Colonic mucosa (tissue), 4 donors: ENCODE results near the gene NUDT17. TPM values are rescaled to one million over a fixed set of nuclear protein-coding genes. Genes with fewer than 3 reads are reported as not detected.
"Not testable (repeated sequence)": the region's sequence is repeated elsewhere in the genome, so short reads cannot be mapped to it uniquely, and the experiment has no call there.

Experiments
- DNase-seq: peaks from one replicate; pipeline ENCODE4 v3.0.0-alpha.2; 2020
- H3K27ac ChIP-seq: fragments of 200-600 bp; one replicate; pipeline ENCODE4 v1.8.0; 2021
- H3K27me3 ChIP-seq: fragments of 200-600 bp; one replicate; pipeline ENCODE4 v1.8.0; 2021
- H3K36me3 ChIP-seq: fragments of 200-600 bp; one replicate; pipeline ENCODE4 v1.8.0; 2021
- H3K4me1 ChIP-seq: fragments of 200-600 bp; one replicate; pipeline ENCODE4 v1.8.0; 2021; ENCODE audit warnings: mild to moderate bottlenecking
- H3K4me3 ChIP-seq: fragments of 200-600 bp; one replicate; pipeline ENCODE4 v1.8.0; 2021
- H3K9ac ChIP-seq, 2 donors: one replicate each; pipeline ENCODE4 v1.7.0; 2013; ENCODE audit warnings: control low read depth in 2 of 2, low read depth in 2 of 2, low read length in 2 of 2
- H3K9me3 ChIP-seq: fragments of 200-600 bp; one replicate; pipeline ENCODE4 v1.8.0; 2021
- CTCF ChIP-seq: fragments of 200-600 bp; IDR thresholded peaks from one replicate; pipeline ENCODE4 v1.8.0; 2022; ENCODE audit warnings: antibody characterized with exemption, mild to moderate bottlenecking
- intact Hi-C: fragments of 100-400 bp; cut with DNase I; formaldehyde crosslinking; loops from one replicate; pipeline ENCODE4 v1.14.1; 2022
- total RNA-seq, 2 donors: library from RNA; stranded (reverse); fragmentation: NEBNext Ultra II Directional in 1 of 2; extraction: Animal tissue kit (Norgen Biotek cat#: 25700) in 1 of 2; gene quantifications; one replicate each; pipeline ENCODE4 v1.2.1, GENCODE V29; 2021
- donor health status: healthy.
- donor health status: DM: no; HTN: no; CAD: no.
- donor health status: DM: no; HTN: no; CAD: no.

NUDT17 gene
- total RNA-seq, 2 donors from 2014 or later: 0.69 to 0.82 TPM

- no peak overlapping the region for H3K4me3 ChIP-seq
- no peak overlapping the region for H3K27ac ChIP-seq
- no peaks in the 10 kb centered on the region for H3K27me3 ChIP-seq
- no peaks in the 10 kb centered on the region for H3K36me3 ChIP-seq
- no peak for DNase-seq
- no peaks in the 10 kb centered on the region for H3K4me1 ChIP-seq
- TF ChIP-seq CTCF: no peak
- intact Hi-C loops: no loop called here
- no peak overlapping the region for H3K9ac ChIP-seq
- H3K9me3 ChIP-seq: no peaks in the 10 kb centered on the region
Observed at GRCh38 chr1:145806408-145806807, 39.0 kb upstream of the NUDT17 start.

- Histone ChIP-seq H3K4me1 (no peaks in the 10 kb centered on the region), H3K4me3 (no peak overlapping the region)
- intact Hi-C loops: no loop called here
Observed at GRCh38 chr1:145806844-145807243, 38.6 kb upstream of the NUDT17 start.

GRCh38 chr1:145812977-145813810 lies 32.2 kb upstream of the NUDT17 start:
- H3K27me3 ChIP-seq, intact Hi-C loops, H3K9me3 ChIP-seq, H3K4me1 ChIP-seq, H3K4me3 ChIP-seq, H3K36me3 ChIP-seq, H3K27ac ChIP-seq, H3K9ac ChIP-seq, DNase-seq: not testable (repeated sequence)

More at GRCh38 chr1:145806844-145807243, 38.6 kb upstream of the NUDT17 start:
- H3K9me3 ChIP-seq: no peaks in the 10 kb centered on the region
- no peaks in the 10 kb centered on the region for H3K36me3 ChIP-seq
- H3K9ac ChIP-seq: no peak overlapping the region
- DNase-seq: no peak
- TF ChIP-seq CTCF: no peak
- no peaks in the 10 kb centered on the region for H3K27me3 ChIP-seq
- H3K27ac ChIP-seq: no peak overlapping the region

- H3K27me3 ChIP-seq, H3K4me3 ChIP-seq, H3K9me3 ChIP-seq, H3K36me3 ChIP-seq, H3K27ac ChIP-seq, H3K9ac ChIP-seq, DNase-seq, H3K4me1 ChIP-seq, intact Hi-C loops: not testable (repeated sequence)
Observed at GRCh38 chr1:145818095-145818494, 27.3 kb upstream of the NUDT17 start.

GRCh38 chr1:145822779-145823331 lies 22.6 kb upstream of the NUDT17 start:
- H3K36me3 ChIP-seq, H3K9me3 ChIP-seq, H3K4me1 ChIP-seq, H3K4me3 ChIP-seq, DNase-seq, H3K9ac ChIP-seq, intact Hi-C loops, H3K27ac ChIP-seq, H3K27me3 ChIP-seq: not testable (repeated sequence)

GRCh38 chr1:145823565-145824498 lies 21.6 kb upstream of the NUDT17 start, which contains the start of the genes POLR3C and RNF115:
TSS of gene POLR3C (plus strand) at chr1:145824200. CDS start at chr1:145825777, 1,577 bp downstream.
TSS of gene RNF115 (minus strand) at chr1:145824095. CDS start at chr1:145823873, 222 bp downstream.
- no peaks in the 10 kb centered on the region for H3K27me3 ChIP-seq
- no peaks in the 10 kb centered on the region for H3K4me1 ChIP-seq
- peaks cover 4% of the 10 kb centered on the region for H3K36me3 ChIP-seq
- intact Hi-C loops: no loop called here
- H3K4me3 ChIP-seq: peak within 1 kb of the TSS; percentile 82
- TF ChIP-seq CTCF: no peak
- no peaks in the 10 kb centered on the region for H3K9me3 ChIP-seq
- DNase-seq: peak; percentile 91
- peak within 1 kb of the TSS; percentile 93 for H3K27ac ChIP-seq
- peak within 1 kb of the TSS; percentile 87 to 94 for H3K9ac ChIP-seq
